HepG2 (cell line): Measurements from ENCODE around the gene MYO7B. TPM values are rescaled to one million over a fixed set of nuclear protein-coding genes. Genes with fewer than 3 reads are reported as not detected.
A peak's percentile ranks its signal among the peaks of the same experiment; 100 is the strongest.

ENCODE experiments used
- ATAC-seq: fragments of 200-7000 bp; cut with Tn5 transposase; 3 replicates; pipeline ENCODE4 v1.9.1; 2020; ENCODE audit warnings: mild to moderate bottlenecking, moderate library complexity
- BruUV-seq: library from RNA; stranded (reverse); fragments of 400-500 nt; replicated peaks from 2 replicates; lab custom pipeline; 2021; lab: Mats Ljungman, UMichigan
- CTCF ChIA-PET: fragments of 300-600 bp; formaldehyde crosslinking; extraction: SDS; loops from one replicate; lab custom pipeline; 2021; ENCODE audit warnings: low total read pairs, inconsistent platforms, low intra/inter-chr PET ratio; lab: Yijun Ruan, JAX
- POLR2A ChIA-PET: fragments of 350-600 bp; sonication (Branson Sonifier 250); formaldehyde crosslinking; loops from one replicate; lab custom pipeline; 2020; ENCODE audit warnings: antibody characterized with exemption, inconsistent platforms; lab: Yijun Ruan, JAX
- DNase-seq: peaks from one replicate; pipeline ENCODE4 v3.0.0-alpha.2; 2015; ENCODE audit warnings: low spot score
- FAIRE-seq: peaks from 3 replicates; lab custom pipeline; 2011; peaks lifted over from hg19 to GRCh38; lab: Jason Lieb, UNC
- H2AFZ ChIP-seq: one replicate; pipeline ENCODE4 v1.6.1; 2011; ENCODE audit warnings: low read length, inconsistent platforms
- H3K27ac ChIP-seq: fragments of 300-600 bp; 3 replicates; pipeline ENCODE4 v1.8.0; 2011; ENCODE audit warnings: mixed run types, mild to moderate bottlenecking, mixed read lengths, low read length, inconsistent platforms; ENCODE audit not compliant: insufficient read depth; ENCODE audit errors: extremely low read length
- H3K27me3 ChIP-seq, 2 experiments: fragments of 200-600 bp in 1 of 2; 2 replicates in 1 of 2; 3 replicates in 1 of 2; pipeline versions ENCODE4 v1.6.0 to v1.8.0; 2011; ENCODE audit warnings: low read length in 2 of 2, mild to moderate bottlenecking in 2 of 2, moderate library complexity in 2 of 2, inconsistent platforms in 1 of 2; ENCODE audit not compliant: insufficient read depth in 2 of 2, control insufficient read depth in 1 of 2
- H3K36me3 ChIP-seq, 2 experiments: fragments of 200-600 bp in 1 of 2; replicated peaks in 1 of 2; 2 replicates in 1 of 2; 3 replicates in 1 of 2; pipeline versions ENCODE4 v1.5.1 to v1.8.0; 2011; ENCODE audit warnings: low read length in 2 of 2, inconsistent platforms in 1 of 2; ENCODE audit not compliant: insufficient read depth in 2 of 2, control insufficient read depth in 1 of 2
- H3K4me1 ChIP-seq: 2 replicates; pipeline ENCODE4 v1.5.1; 2012; ENCODE audit warnings: low read length, inconsistent platforms; ENCODE audit not compliant: insufficient read depth
- H3K4me2 ChIP-seq: 2 replicates; pipeline ENCODE4 v1.6.0; 2011; ENCODE audit warnings: low read depth, low read length, inconsistent platforms
- H3K4me3 ChIP-seq, 3 experiments: fragments of 200-600 bp in 1 of 3; sonication (generic), shearing (Covaris generic) in 1 of 3; replicated peaks in 1 of 3; 2 replicates each; pipeline ENCODE4 v1.5.1; 2011 to 2016; ENCODE audit warnings: low read length in 3 of 3, inconsistent platforms in 2 of 3, low read depth in 2 of 3, mild to moderate bottlenecking in 2 of 3, control low read depth in 1 of 3, mixed read lengths in 1 of 3; ENCODE audit not compliant: insufficient read depth in 1 of 3
- H3K79me2 ChIP-seq: one replicate; pipeline ENCODE4 v1.6.1; 2011; ENCODE audit warnings: low read length, inconsistent platforms; ENCODE audit not compliant: insufficient read depth
- H3K9ac ChIP-seq: 2 replicates; pipeline ENCODE4 v1.6.0; 2011; ENCODE audit warnings: mild to moderate bottlenecking, low read depth, low read length, inconsistent platforms; ENCODE audit not compliant: insufficient read depth
- H3K9me3 ChIP-seq: 2 replicates; pipeline ENCODE4 v1.5.1; 2012; ENCODE audit warnings: mild to moderate bottlenecking, low read length
- H4K20me1 ChIP-seq: 2 replicates; pipeline ENCODE4 v1.6.0; 2011; ENCODE audit warnings: inconsistent platforms, mild to moderate bottlenecking, low read length, moderate library complexity; ENCODE audit not compliant: insufficient read depth
- ATM ChIP-seq: fragments of 450-650 bp; IDR thresholded peaks from 2 replicates; pipeline ENCODE4 v1.7.1; 2017; ENCODE audit warnings: mild to moderate bottlenecking, borderline replicate concordance
- DZIP1 ChIP-seq: sonication (generic); formaldehyde crosslinking; IDR thresholded peaks from 2 replicates; pipeline ENCODE4 v1.5.0; 2020; ENCODE audit warnings: mild to moderate bottlenecking, missing genetic modification reagents
- GZF1 ChIP-seq: sonication (generic); formaldehyde crosslinking; IDR thresholded peaks from 2 replicates; pipeline ENCODE4 v1.5.1; 2020; ENCODE audit warnings: mild to moderate bottlenecking, missing genetic modification reagents
- HOXA9 ChIP-seq: sonication (generic); formaldehyde crosslinking; IDR thresholded peaks from 2 replicates; pipeline ENCODE4 v1.8.1; 2022; ENCODE audit warnings: missing genetic modification reagents, mild to moderate bottlenecking, moderate library complexity, borderline replicate concordance
- JUND ChIP-seq: sonication (generic); formaldehyde crosslinking; IDR thresholded peaks from 2 replicates; pipeline ENCODE4 v1.8.0; 2022; ENCODE audit warnings: mild to moderate bottlenecking, missing genetic modification reagents
- KAT7 ChIP-seq: IDR thresholded peaks from 2 replicates; pipeline ENCODE4 v1.6.1; 2018; ENCODE audit warnings: borderline replicate concordance, missing compliant biosample characterization
- NR2F1 ChIP-seq, 2 experiments: fragments of 450-650 bp in 1 of 2; formaldehyde crosslinking in 1 of 2; IDR thresholded peaks; 2 replicates each; pipeline versions ENCODE4 v1.5.0 to v1.6.1; 2016 to 2020; ENCODE audit warnings: mild to moderate bottlenecking in 1 of 2, missing compliant biosample characterization in 1 of 2, missing genetic modification reagents in 1 of 2, moderate library complexity in 1 of 2
- POLR2AphosphoS5 ChIP-seq: IDR thresholded peaks from 2 replicates; pipeline ENCODE4 v1.6.1; 2012; ENCODE audit warnings: low read depth, low read length
- SIX1 ChIP-seq: sonication (generic); formaldehyde crosslinking; IDR thresholded peaks from 2 replicates; pipeline ENCODE4 v1.4.0; 2020; ENCODE audit warnings: missing genetic modification reagents, borderline replicate concordance
- ZNF264 ChIP-seq: sonication (generic); formaldehyde crosslinking; IDR thresholded peaks from 2 replicates; pipeline ENCODE4 v1.4.0; 2020; ENCODE audit warnings: missing genetic modification reagents
- ZNF326 ChIP-seq: sonication (generic); formaldehyde crosslinking; IDR thresholded peaks from 2 replicates; pipeline ENCODE4 v1.4.0; 2020; ENCODE audit warnings: missing genetic modification reagents, borderline replicate concordance
- ZNF329 ChIP-seq: sonication (generic); formaldehyde crosslinking; IDR thresholded peaks from 2 replicates; pipeline ENCODE4 v1.9.0; 2021; ENCODE audit warnings: low read depth, mild to moderate bottlenecking, missing genetic modification reagents
- ZNF382 ChIP-seq: sonication (generic); formaldehyde crosslinking; IDR thresholded peaks from 2 replicates; pipeline ENCODE4 v1.5.0; 2020; ENCODE audit warnings: missing genetic modification reagents, mild to moderate bottlenecking, borderline replicate concordance
- ZNF513 ChIP-seq: sonication (generic); formaldehyde crosslinking; conservative IDR thresholded peaks from 2 replicates; pipeline ENCODE4 v1.5.0; 2020; ENCODE audit warnings: missing genetic modification reagents
- ZNF614 ChIP-seq: IDR thresholded peaks from 2 replicates; pipeline ENCODE4 v1.6.1; 2018; ENCODE audit warnings: missing biosample characterization, missing genetic modification reagents, inconsistent platforms, borderline replicate concordance
- ZNF83 ChIP-seq: sonication (generic); formaldehyde crosslinking; IDR thresholded peaks from 2 replicates; pipeline ENCODE4 v1.4.0; 2020; ENCODE audit warnings: missing genetic modification reagents, mild to moderate bottlenecking, borderline replicate concordance
- ZNF878 ChIP-seq: sonication (generic); formaldehyde crosslinking; IDR thresholded peaks from 2 replicates; pipeline ENCODE4 v1.8.1; 2023; ENCODE audit warnings: mild to moderate bottlenecking, missing genetic modification reagents, moderate library complexity
- WGBS: methylation state at CpG from one replicate; pipeline ENCODE4 v1.1.6; 2017; ENCODE audit warnings: low lambda C conversion rate; 5-methylcytosine and 5-hydroxymethylcytosine counted together
- in situ Hi-C: cut with HindIII; loops from 2 replicates; pipeline ENCODE4 v1.10.0; 2017; ENCODE audit warnings: low pct_unique_long_range_greater_than_20kb; ENCODE audit not compliant: extremely low pct_ligation_motif_present
- intact Hi-C: fragments of 100-400 bp; cut with micrococcal nuclease; formaldehyde crosslinking; loops from one replicate; pipeline ENCODE4 v1.10.0; 2022; ENCODE audit not compliant: unreplicated experiment
- polyA plus RNA-seq, 8 experiments: library from polyadenylated mRNA; depleted of rRNA in 3 of 8; stranded (reverse) in 7 of 8; unstranded in 1 of 8; fragments of >200 nt; fragmentation: Illumina TruSeq in 4 of 8; extraction: Trizol in 4 of 8; gene quantifications; 2 replicates each; pipeline versions ENCODE4 v1.2.1 to v1.2.3, GENCODE V29; 2011 to 2016; ENCODE audit warnings: low read depth in 4 of 8, missing spikeins in 1 of 8, mixed read lengths in 1 of 8; ENCODE audit not compliant: insufficient read depth in 1 of 8
- total RNA-seq, 5 experiments: library from RNA; depleted of rRNA; stranded (reverse); fragments of >200 nt; fragmentation: Illumina TruSeq; extraction: Trizol; gene quantifications; 2 replicates each; pipeline ENCODE4 v1.2.3, GENCODE V29; 2016; ENCODE audit warnings: low read depth in 1 of 5

Gene MYO7B
- total and polyA plus RNA-seq, 2 of the 13 experiments (the other 11 are each of a cell fraction or from before 2014, with no cell fraction given) = not detected

- intact Hi-C loops = no loop called here
- CTCF ChIA-PET = no interaction called here
Observed at GRCh38 chr2:127576433-127577207, 41.1 kb downstream of the MYO7B start.

More at GRCh38 chr2:127576433-127577207, 41.1 kb downstream of the MYO7B start:
- H3K36me3 ChIP-seq = no peaks in the 10 kb centered on the region
- no peak overlapping the region for H2AFZ ChIP-seq
- BruUV-seq = no TSS peak
- in situ Hi-C loops = no loop called here
- ATAC-seq (peak; percentile 35), DNase-seq (no peak), FAIRE-seq (no peak)
- H4K20me1 ChIP-seq = no peaks in the 10 kb centered on the region
- TF ChIP-seq ZNF326 (CRISPR knock-in tag) = no peak
- no peak for TF ChIP-seq ZNF614
- TF ChIP-seq ZNF878 (CRISPR knock-in tag) = no peak
- TF ChIP-seq SIX1 (CRISPR knock-in tag) = no peak
- TF ChIP-seq HOXA9 = no peak
- no peak for TF ChIP-seq ATM
- TF ChIP-seq NR2F1 (CRISPR knock-in tag; IDR thresholded peaks at IDR 0.05) = no peak
- no peak for TF ChIP-seq POLR2AphosphoS5
- no peak for TF ChIP-seq JUND (CRISPR knock-in tag)
- no peak for TF ChIP-seq KAT7
- no peak for TF ChIP-seq GZF1 (CRISPR knock-in tag)
- TF ChIP-seq ZNF329 (CRISPR knock-in tag) = no peak
- TF ChIP-seq ZNF382 (CRISPR knock-in tag) = no peak
- TF ChIP-seq ZNF513 = no peak
- no peak for TF ChIP-seq ZNF83 (CRISPR knock-in tag)
- TF ChIP-seq DZIP1 (CRISPR knock-in tag) = no peak
- TF ChIP-seq ZNF264 = no peak
- H3K9me3 ChIP-seq = no peaks in the 10 kb centered on the region
- peaks cover 6 to 83% of the 10 kb centered on the region in 2 experiments for H3K27me3 ChIP-seq
- POLR2A ChIA-PET = no interaction called here
- no peaks in the 10 kb centered on the region for H3K79me2 ChIP-seq
- no peaks in the 10 kb centered on the region for H3K4me1 ChIP-seq
- no peak overlapping the region for H3K4me2 ChIP-seq
- H3K4me3 ChIP-seq = no peak overlapping the region
- H3K27ac ChIP-seq = no peak overlapping the region
- WGBS = 68% methylated on average over 18 of the region's 26 CpGs
- no peak overlapping the region for H3K9ac ChIP-seq
